SK-N-SH (cell line): ENCODE data around the gene STPG1. TPM values are rescaled to one million over a fixed set of nuclear protein-coding genes. Genes with fewer than 3 reads are reported as not detected.

Experiments used
- CTCF ChIA-PET: fragments of 300-600, 350-600 bp; formaldehyde crosslinking; extraction: SDS; loops from one replicate; lab custom pipeline; 2021; lab: Yijun Ruan, JAX
- POLR2A ChIA-PET: fragments of 350-600 bp; sonication (Branson Sonifier 250); formaldehyde crosslinking; extraction: SDS; loops from one replicate; lab custom pipeline; 2020; ENCODE audit warnings: antibody characterized with exemption, inconsistent platforms; lab: Yijun Ruan, JAX
- DNase-seq: peaks from one replicate; pipeline ENCODE4 v3.0.0; 2012
- H2AFZ ChIP-seq: fragments of 200-600 bp; sonication (generic); 2 replicates; pipeline ENCODE4 v1.8.1; 2016; ENCODE audit warnings: antibody characterized with exemption, mild to moderate bottlenecking, low read depth
- H3F3A ChIP-seq: fragments of 200-600 bp; sonication (generic); replicated peaks from 2 replicates; pipeline ENCODE3; 2016; ENCODE audit warnings: antibody characterized with exemption, mild to moderate bottlenecking; ENCODE audit not compliant: insufficient read depth
- H3K27ac ChIP-seq, 2 experiments: fragments of 200-500 bp in 1 of 2; fragments of 200-600 bp in 1 of 2; sonication (Bioruptor generic) in 1 of 2; sonication (generic), shearing (Covaris generic) in 1 of 2; 2 replicates each; pipeline versions ENCODE4 v1.5.1 to v1.6.1; 2014 to 2016; ENCODE audit warnings: low read depth in 2 of 2, inconsistent platforms in 1 of 2, low read length in 1 of 2, mild to moderate bottlenecking in 1 of 2, mixed read lengths in 1 of 2
- H3K27me3 ChIP-seq: fragments of 200-600 bp; sonication (generic), shearing (Covaris generic); 2 replicates; pipeline ENCODE4 v1.6.1; 2016; ENCODE audit warnings: mixed run types; ENCODE audit not compliant: insufficient read depth
- H3K36me3 ChIP-seq, 2 experiments: fragments of 200-500 bp in 1 of 2; fragments of 200-600 bp in 1 of 2; sonication (Bioruptor generic) in 1 of 2; sonication (generic) in 1 of 2; replicated peaks in 1 of 2; 2 replicates each; pipeline versions ENCODE3 to v1.5.1; 2014 to 2016; ENCODE audit warnings: low read length in 1 of 2, mild to moderate bottlenecking in 1 of 2; ENCODE audit not compliant: insufficient read depth in 2 of 2, control insufficient read depth in 1 of 2
- H3K4me1 ChIP-seq, 2 experiments: fragments of 200-500 bp in 1 of 2; fragments of 200-600 bp in 1 of 2; sonication (Bioruptor generic) in 1 of 2; sonication (generic), shearing (Covaris generic) in 1 of 2; 2 replicates each; pipeline versions ENCODE4 v1.5.1 to v1.6.1; 2014 to 2016; ENCODE audit warnings: low read depth in 1 of 2, low read length in 1 of 2, mixed run types in 1 of 2; ENCODE audit not compliant: insufficient read depth in 2 of 2, control insufficient read depth in 1 of 2
- H3K4me2 ChIP-seq: fragments of 200-600 bp; sonication (generic), shearing (Covaris generic); 2 replicates; pipeline ENCODE4 v1.6.1; 2017; ENCODE audit warnings: mixed run types
- H3K4me3 ChIP-seq, 2 experiments: fragments of 200-500 bp in 1 of 2; fragments of 200-600 bp in 1 of 2; sonication (Bioruptor generic) in 1 of 2; sonication (generic), shearing (Covaris generic) in 1 of 2; 2 replicates each; pipeline versions ENCODE4 v1.5.1 to v1.8.1; 2014 to 2016; ENCODE audit warnings: low read depth in 2 of 2, inconsistent platforms in 1 of 2, low read length in 1 of 2, mild to moderate bottlenecking in 1 of 2, mixed read lengths in 1 of 2, moderate library complexity in 1 of 2
- H3K79me2 ChIP-seq: fragments of 200-600 bp; sonication (generic); 2 replicates; pipeline ENCODE4 v1.8.1; 2017; ENCODE audit warnings: mild to moderate bottlenecking; ENCODE audit not compliant: insufficient read depth
- H3K9ac ChIP-seq: fragments of 200-600 bp; sonication (generic); 2 replicates; pipeline ENCODE4 v1.6.1; 2017; ENCODE audit warnings: mixed run types
- H3K9me2 ChIP-seq: fragments of 200-600 bp; sonication (generic); 2 replicates; pipeline ENCODE4 v1.6.1; 2017; ENCODE audit warnings: mixed run types
- H3K9me3 ChIP-seq: fragments of 200-600 bp; sonication (generic); 2 replicates; pipeline ENCODE4 v1.6.1; 2017; ENCODE audit warnings: mixed run types, mild to moderate bottlenecking, moderate library complexity
- H4K20me1 ChIP-seq: fragments of 200-600 bp; sonication (generic); 2 replicates; pipeline ENCODE4 v1.6.1; 2017; ENCODE audit warnings: mild to moderate bottlenecking, mixed run types; ENCODE audit not compliant: insufficient read depth
- EZH2phosphoT487 ChIP-seq: fragments of 200-600 bp; sonication (generic); IDR thresholded peaks from 2 replicates; pipeline ENCODE4 v1.6.1; 2017; ENCODE audit warnings: low read depth, mixed run types, mild to moderate bottlenecking, antibody characterized with exemption, moderate library complexity, borderline replicate concordance
- FOSL2 ChIP-seq: IDR thresholded peaks from 2 replicates; pipeline ENCODE4 v1.4.0; 2012; ENCODE audit warnings: low read depth, mild to moderate bottlenecking, moderate library complexity, borderline replicate concordance
- FOXJ3 ChIP-seq: sonication (generic); formaldehyde crosslinking; IDR thresholded peaks from 2 replicates; pipeline ENCODE4 v1.5.1; 2020; ENCODE audit warnings: mild to moderate bottlenecking, missing genetic modification reagents
- FOXM1 ChIP-seq: IDR thresholded peaks from 2 replicates; pipeline ENCODE4 v1.4.0; 2012; ENCODE audit warnings: low read depth, mild to moderate bottlenecking
- MAX ChIP-seq: IDR thresholded peaks from 2 replicates; pipeline ENCODE4 v1.4.0; 2012; ENCODE audit warnings: low read depth
- MEF2A ChIP-seq: IDR thresholded peaks from 2 replicates; pipeline ENCODE4 v1.4.0; 2012; ENCODE audit warnings: low read depth, borderline replicate concordance
- MXI1 ChIP-seq: IDR thresholded peaks from 2 replicates; pipeline ENCODE4 v1.6.1; 2012; ENCODE audit warnings: mild to moderate bottlenecking, low read depth, low read length, improper control_type of control experiment
- NFIC ChIP-seq: IDR thresholded peaks from 2 replicates; pipeline ENCODE4 v1.4.0; 2012; ENCODE audit warnings: borderline replicate concordance
- POLR2AphosphoS5 ChIP-seq: IDR thresholded peaks from 2 replicates; pipeline ENCODE4 v1.6.1; 2012; ENCODE audit warnings: low read depth, low read length
- RAD21 ChIP-seq: IDR thresholded peaks from 2 replicates; pipeline ENCODE4 v1.6.1; 2012; ENCODE audit warnings: mild to moderate bottlenecking, low read length
- REST ChIP-seq: IDR thresholded peaks from 2 replicates; pipeline ENCODE4 v1.6.1; 2012; ENCODE audit warnings: mild to moderate bottlenecking, low read depth, low read length, moderate library complexity
- RFX5 ChIP-seq: IDR thresholded peaks from 2 replicates; pipeline ENCODE4 v1.6.1; 2012; ENCODE audit warnings: mild to moderate bottlenecking, improper control_type of control experiment, low read length
- RXRA ChIP-seq: IDR thresholded peaks from 2 replicates; pipeline ENCODE4 v1.4.0; 2012; ENCODE audit warnings: low read depth, mild to moderate bottlenecking, borderline replicate concordance
- SIN3A ChIP-seq: IDR thresholded peaks from 2 replicates; pipeline ENCODE4 v1.6.1; 2012; ENCODE audit warnings: low read depth, mild to moderate bottlenecking, low read length, moderate library complexity, borderline replicate concordance
- SMC3 ChIP-seq: IDR thresholded peaks from 2 replicates; pipeline ENCODE4 v1.6.1; 2012; ENCODE audit warnings: low read depth, low read length, improper control_type of control experiment
- TAF1 ChIP-seq: IDR thresholded peaks from 2 replicates; pipeline ENCODE4 v1.6.1; 2012; ENCODE audit warnings: low read depth, mild to moderate bottlenecking, low read length, moderate library complexity, borderline replicate concordance
- TCF12 ChIP-seq: IDR thresholded peaks from 2 replicates; pipeline ENCODE4 v1.4.0; 2012
- USF1 ChIP-seq: IDR thresholded peaks from 2 replicates; pipeline ENCODE4 v1.4.0; 2012; ENCODE audit warnings: low read depth, borderline replicate concordance
- USF2 ChIP-seq: fragments of 150-350 bp; IDR thresholded peaks from 2 replicates; pipeline ENCODE4 v1.6.1; 2017; ENCODE audit warnings: antibody characterized with exemption, low read length, low read depth, borderline replicate concordance
- ZBTB33 ChIP-seq: IDR thresholded peaks from 2 replicates; pipeline ENCODE4 v1.4.0; 2012; ENCODE audit warnings: low read depth, borderline replicate concordance
- WGBS: methylation state at CpG from one replicate; pipeline ENCODE4 v1.1.6; 2017; ENCODE audit warnings: low lambda C conversion rate; 5-methylcytosine and 5-hydroxymethylcytosine counted together
- polyA plus RNA-seq, 3 experiments: library from polyadenylated mRNA; depleted of rRNA; stranded (reverse); fragments of >200 nt; gene quantifications; 2 replicates each; pipeline ENCODE4 v1.2.3, GENCODE V29; 2012

STPG1 gene
- polyA plus RNA-seq, 1 of the 3 experiments (the other 2 are of a cell fraction): 8.7 TPM

- no peak for TF ChIP-seq REST
These were observed 40.5 kb downstream of the STPG1 start (continued) for GRCh38 chr1:24373044-24373443.

- Histone ChIP-seq H3K9ac (no peak overlapping the region), H3K4me1 (peaks cover 4 to 10% of the 10 kb centered on the region in 2 experiments), H3K4me3 (no peak overlapping the region), H3K9me3 (no peaks in the 10 kb centered on the region), H3K4me2 (no peak overlapping the region), H3F3A (peaks cover 4% of the 10 kb centered on the region), H3K79me2 (no peaks in the 10 kb centered on the region), H3K27ac (no peak overlapping the region), H4K20me1 (no peaks in the 10 kb centered on the region), H2AFZ (no peak overlapping the region), H3K27me3 (no peaks in the 10 kb centered on the region), H3K9me2 (no peaks in the 10 kb centered on the region), H3K36me3 (no peaks in the 10 kb centered on the region)
- DNase-seq: no peak
- CTCF ChIA-PET: interaction anchor here (1.8 kb wide), 1 partner anchor 22 kb away, joined by 7 read pairs; no protein-coding TSS in a partner anchor
- 90% methylated on average over 4 of the region's 4 CpGs for WGBS
- no peak for TF ChIP-seq NFIC
- no peak for TF ChIP-seq MEF2A
- no peak for TF ChIP-seq MXI1
- no peak for TF ChIP-seq RAD21
- no peak for TF ChIP-seq MAX
- TF ChIP-seq TAF1: no peak
- no peak for TF ChIP-seq FOXM1
- no peak for TF ChIP-seq RXRA
- no peak for TF ChIP-seq FOXJ3 (CRISPR knock-in tag)
- POLR2A ChIA-PET: no interaction called here
These were observed 43.8 kb downstream of the STPG1 start for GRCh38 chr1:24369801-24370200.

- no peak for TF ChIP-seq TAF1
- TF ChIP-seq USF2: no peak
- TF ChIP-seq RFX5: no peak
- no peak for TF ChIP-seq SMC3
- TF ChIP-seq ZBTB33: no peak
- TF ChIP-seq TCF12: no peak
- TF ChIP-seq POLR2AphosphoS5: no peak
- no peak for TF ChIP-seq SIN3A
- no peak for TF ChIP-seq USF1
- no peak for TF ChIP-seq FOXM1
- no peak for TF ChIP-seq RXRA
- no peak for TF ChIP-seq FOSL2
- no peak for TF ChIP-seq EZH2phosphoT487
- peaks cover 9 to 15% of the 10 kb centered on the region in 2 experiments for H3K4me1 ChIP-seq
- DNase-seq: no peak
- no peak overlapping the region for H3K27ac ChIP-seq
- no peaks in the 10 kb centered on the region for H4K20me1 ChIP-seq
- no peak overlapping the region for H3K9ac ChIP-seq
- no peaks in the 10 kb centered on the region for H3K9me3 ChIP-seq
- no peaks in the 10 kb centered on the region for H3K79me2 ChIP-seq
- CTCF ChIA-PET: interaction anchor here (1.8 to 5.1 kb wide), 2 partner anchors 23 to 168 kb away, joined by 7 to 41 read pairs; no protein-coding TSS in a partner anchor
- no peaks in the 10 kb centered on the region for H3K36me3 ChIP-seq
- no peak overlapping the region for H3K4me2 ChIP-seq
- no peak overlapping the region for H3K4me3 ChIP-seq
- H2AFZ ChIP-seq: no peak overlapping the region
- POLR2A ChIA-PET: no interaction called here
- H3K27me3 ChIP-seq: no peaks in the 10 kb centered on the region
- WGBS: 97% methylated on average over 4 of the region's 4 CpGs
- H3F3A ChIP-seq: peaks cover 4% of the 10 kb centered on the region
- H3K9me2 ChIP-seq: no peaks in the 10 kb centered on the region
These were observed 44.4 kb downstream of the STPG1 start for GRCh38 chr1:24369199-24369598.
